HG02588 (cell line): ENCODE data around the gene RABGAP1L.
"Not testable (repeated sequence)": the region's sequence is repeated elsewhere in the genome, so short reads cannot be mapped to it uniquely, and the experiment has no call there.

Experiments
- ATAC-seq: cut with Tn5 transposase; IDR thresholded peaks from one replicate; pipeline ENCODE4 v1.9.1; 2021; ENCODE audit warnings: mild to moderate bottlenecking, moderate library complexity; ENCODE audit not compliant: unreplicated experiment

RABGAP1L gene

GRCh38 chr1:174289644-174290310 is 130.5 kb downstream of the RABGAP1L start:
- no peak for ATAC-seq

- no peak for ATAC-seq
Observed at GRCh38 chr1:174291059-174291458, 131.7 kb downstream of the RABGAP1L start.

- no peak for ATAC-seq
Observed at GRCh38 chr1:174296309-174296708, 137.0 kb downstream of the RABGAP1L start.

GRCh38 chr1:174297351-174297750 is 138.0 kb downstream of the RABGAP1L start:
- ATAC-seq: no peak

GRCh38 chr1:174301295-174302077 is 142.2 kb downstream of the RABGAP1L start:
- ATAC-seq: no peak

- no peak for ATAC-seq
Observed at GRCh38 chr1:174308604-174309003, 149.3 kb downstream of the RABGAP1L start.

- ATAC-seq: no peak
Observed at GRCh38 chr1:174309490-174309889, 150.2 kb downstream of the RABGAP1L start.

- ATAC-seq: no peak
Observed at GRCh38 chr1:174314433-174314832, 155.1 kb downstream of the RABGAP1L start.

GRCh38 chr1:174315239-174315638 is 155.9 kb downstream of the RABGAP1L start:
- no peak for ATAC-seq

- not testable (repeated sequence) for ATAC-seq
Observed at GRCh38 chr1:174320897-174321296, 161.6 kb downstream of the RABGAP1L start.

- no peak for ATAC-seq
Observed at GRCh38 chr1:174322202-174322862, 163.0 kb downstream of the RABGAP1L start.

- ATAC-seq: no peak
Observed at GRCh38 chr1:174324493-174324892, 165.2 kb downstream of the RABGAP1L start.

- no peak for ATAC-seq
Observed at GRCh38 chr1:174324939-174325338, 165.6 kb downstream of the RABGAP1L start.

- ATAC-seq: no peak
Observed at GRCh38 chr1:174326278-174326677, 167.0 kb downstream of the RABGAP1L start.

GRCh38 chr1:174333437-174333836 is 174.1 kb downstream of the RABGAP1L start:
- ATAC-seq: no peak

GRCh38 chr1:174337000-174337681 is 177.8 kb downstream of the RABGAP1L start:
- ATAC-seq: no peak

GRCh38 chr1:174340404-174340803 is 181.1 kb downstream of the RABGAP1L start:
- ATAC-seq: not testable (repeated sequence)

- peak; percentile 63 for ATAC-seq
Observed at GRCh38 chr1:174344162-174344561, 184.8 kb downstream of the RABGAP1L start.

- ATAC-seq: no peak
Observed at GRCh38 chr1:174352117-174352516, 192.8 kb downstream of the RABGAP1L start.

GRCh38 chr1:174352883-174353608 is 193.7 kb downstream of the RABGAP1L start:
- no peak for ATAC-seq

- no peak for ATAC-seq
Observed at GRCh38 chr1:174358344-174358743, 199.0 kb downstream of the RABGAP1L start.
